Measurements from ENCODE around the gene TCF3.
"Not testable (repeated sequence)": the region's sequence is repeated elsewhere in the genome, so short reads cannot be mapped to it uniquely, and the experiment has no call there.

The TCF3 gene

DNA sequence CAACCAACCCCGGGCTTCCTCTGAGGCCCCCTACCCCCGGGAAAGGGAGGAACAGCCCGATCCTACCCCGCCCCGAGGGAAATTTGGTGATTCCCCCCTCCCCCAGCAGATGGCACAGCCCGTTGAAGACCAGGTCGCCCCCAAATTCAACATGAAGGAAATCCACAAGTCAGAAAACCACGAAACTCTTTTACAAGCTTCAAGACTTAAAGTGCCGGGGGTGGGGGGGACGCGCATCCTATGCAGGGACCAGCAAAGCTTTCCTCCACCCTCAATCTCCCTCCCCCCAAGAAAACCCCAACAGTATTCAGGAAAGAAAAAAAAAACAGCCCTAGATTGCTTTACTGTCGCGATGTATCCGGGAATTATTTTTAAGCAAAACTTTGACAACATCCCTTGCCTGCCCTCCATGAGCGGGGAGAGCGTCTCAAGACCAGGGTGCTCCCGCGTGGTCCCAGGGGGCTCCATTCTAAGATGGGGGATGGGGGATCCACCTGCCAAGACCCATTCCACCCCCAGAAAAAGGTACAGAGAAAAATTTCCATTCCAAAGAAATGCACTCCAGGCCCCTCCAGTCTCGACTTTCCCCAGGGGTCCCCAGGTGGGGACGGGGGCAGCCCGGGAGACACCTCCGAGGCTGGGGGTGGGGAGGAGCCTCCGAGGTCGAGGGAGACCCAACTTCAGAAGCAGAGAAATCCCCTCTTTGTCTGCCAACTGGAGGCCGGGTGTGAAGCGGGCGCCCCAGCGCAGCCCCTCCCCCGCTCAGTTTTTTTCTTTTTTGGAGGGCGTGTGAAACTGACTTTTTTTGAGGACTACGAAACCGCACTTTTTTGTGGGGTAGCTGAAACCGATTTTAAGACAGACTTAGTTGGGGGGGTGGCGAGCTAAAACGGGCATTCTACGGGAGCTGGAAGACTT lies 1.5 kb downstream of the TCF3 start:
- DNase-seq, result no peak

DNA sequence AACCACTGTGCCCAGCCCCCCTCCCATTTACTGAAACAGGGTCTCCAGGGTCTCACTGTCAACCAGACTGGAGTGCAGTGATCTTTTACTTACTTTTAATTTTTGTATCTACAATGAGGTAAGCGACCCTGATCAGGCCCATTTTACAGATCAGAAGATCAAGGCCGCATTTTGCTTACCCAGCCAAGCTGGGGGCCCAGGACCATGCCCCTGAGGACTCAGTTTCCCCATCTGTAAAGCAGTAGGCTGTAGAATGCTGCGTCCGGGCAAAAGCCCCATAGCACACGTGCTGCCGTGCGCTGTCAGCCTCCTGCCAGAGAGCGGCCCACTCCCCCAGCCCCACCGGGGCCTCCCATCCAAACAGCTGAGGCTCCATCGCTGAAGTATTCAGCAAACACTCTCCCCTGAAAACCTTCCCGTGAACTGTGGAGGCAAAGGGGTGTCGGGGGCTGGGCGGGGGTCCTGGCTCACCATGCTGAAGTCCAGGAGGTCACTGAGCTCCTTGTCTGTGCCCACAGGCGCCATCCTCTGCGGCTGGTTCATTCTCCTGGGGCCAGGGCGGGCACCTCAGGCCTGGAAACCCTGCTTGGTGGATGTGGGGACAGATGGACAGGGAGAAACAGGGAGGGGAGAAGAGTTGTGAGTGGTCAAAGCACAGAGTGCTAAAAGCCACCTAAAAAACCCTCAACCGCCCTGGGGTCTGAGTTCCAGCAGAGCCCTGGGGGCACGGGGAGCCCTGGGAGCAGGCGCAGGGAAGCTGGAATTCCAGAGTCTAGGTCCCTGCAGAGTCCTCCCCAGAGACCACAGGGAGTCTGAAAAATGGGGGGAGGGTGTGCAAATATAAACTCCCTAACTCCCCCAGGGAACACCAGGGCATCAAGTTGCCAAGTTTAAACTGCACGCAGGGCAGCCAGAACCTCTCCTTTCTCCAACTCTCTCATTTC lies 2.4 kb downstream of the TCF3 start:
- no peak for DNase-seq

DNA sequence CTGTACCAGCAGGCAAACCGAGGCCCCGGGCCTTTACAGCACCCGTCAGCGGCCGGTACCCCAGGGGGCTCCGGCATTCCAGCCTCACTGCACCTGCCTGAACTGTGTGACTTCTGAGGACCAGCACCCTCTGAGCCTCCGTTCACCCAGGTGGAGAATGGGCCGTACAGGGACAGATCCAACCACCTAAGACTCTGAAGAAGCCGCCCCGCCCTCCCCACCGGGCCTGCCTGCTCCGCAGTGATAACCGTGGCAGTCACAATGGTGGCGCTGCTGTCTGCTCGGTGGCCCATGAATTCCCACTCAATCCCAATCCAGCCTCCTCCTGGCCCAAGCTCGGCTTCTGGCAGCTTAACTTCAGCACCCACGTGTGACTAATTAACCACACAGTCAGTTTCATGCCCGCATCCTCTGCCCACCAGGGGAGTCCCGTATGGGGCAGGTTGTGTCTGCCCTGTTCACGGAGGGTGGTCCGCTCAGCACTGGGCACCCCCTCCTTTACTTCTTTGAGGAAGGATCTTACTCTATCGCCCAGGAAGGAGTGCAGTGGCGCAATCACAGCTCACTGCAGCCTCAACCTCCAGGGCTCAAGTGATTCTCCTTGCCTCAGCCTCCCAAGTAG lies 3.4 kb downstream of the TCF3 start:
- DNase-seq, result no peak

DNA sequence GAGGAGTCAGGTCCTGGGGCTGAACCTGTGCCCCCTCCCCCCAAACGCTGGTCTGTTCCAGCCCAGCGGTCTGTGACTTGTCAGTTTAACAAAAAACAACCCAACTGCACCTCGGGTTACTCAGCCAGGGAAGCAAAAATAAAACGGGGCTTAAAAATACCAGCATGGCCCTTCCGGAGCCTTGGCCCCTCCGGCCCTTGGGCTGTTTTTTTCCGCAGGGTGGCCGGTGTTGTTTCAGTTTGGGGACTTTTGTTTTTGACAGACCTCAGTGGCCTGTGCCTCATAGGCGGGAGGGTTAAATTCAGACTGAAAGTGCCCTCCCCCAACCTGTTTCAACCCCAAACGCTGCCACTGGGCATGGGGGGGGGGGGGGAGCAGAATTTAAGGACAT lies 4.0 kb downstream of the TCF3 start:
- no peak for DNase-seq

DNA sequence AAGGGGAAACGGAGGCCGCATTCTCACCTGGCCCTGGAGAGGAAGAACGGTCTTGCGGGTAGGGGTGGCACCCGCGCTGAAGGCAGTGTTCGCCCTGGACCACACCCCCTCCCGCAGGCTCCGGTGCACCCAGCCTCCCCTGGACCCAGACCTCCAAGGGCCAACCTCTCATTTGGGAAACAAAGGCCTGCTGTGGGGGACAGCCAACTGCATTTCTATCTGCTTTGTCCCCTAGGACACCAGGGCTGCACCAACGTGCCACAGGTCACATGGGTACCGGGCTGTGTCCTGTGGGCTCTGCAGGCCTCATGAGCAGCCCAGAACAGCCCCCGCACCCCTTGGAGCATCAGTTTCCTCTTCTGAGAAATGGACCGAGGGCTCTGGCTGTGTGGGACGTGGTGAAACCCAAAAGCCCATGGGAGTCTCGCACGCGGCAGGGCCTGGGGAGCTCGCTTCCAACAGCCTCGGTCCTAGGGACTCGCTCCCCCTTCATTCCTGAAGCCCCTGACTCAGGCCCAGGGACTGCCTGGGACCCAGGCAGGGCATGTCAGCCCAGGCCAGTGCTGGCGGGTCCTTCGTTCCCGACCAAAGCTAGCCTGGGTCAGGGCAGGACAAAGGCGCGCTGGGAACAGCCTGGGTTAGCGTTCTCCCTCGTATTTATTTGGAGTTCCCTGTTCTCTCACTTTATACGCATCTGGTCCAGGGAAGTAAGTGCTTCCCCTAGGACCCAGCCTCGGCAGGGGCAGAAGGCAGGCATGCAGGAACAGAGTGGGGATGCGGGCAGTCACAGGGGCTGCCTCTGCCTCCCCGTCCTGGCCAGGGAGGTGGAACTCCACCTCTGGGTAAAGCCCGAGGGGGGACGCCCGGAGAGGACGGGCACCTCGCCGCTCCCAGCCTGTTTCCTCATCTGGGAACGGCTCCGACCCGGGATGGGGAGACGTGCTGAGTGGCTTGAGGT lies 4.6 kb downstream of the TCF3 start:
- no peak for DNase-seq

DNA sequence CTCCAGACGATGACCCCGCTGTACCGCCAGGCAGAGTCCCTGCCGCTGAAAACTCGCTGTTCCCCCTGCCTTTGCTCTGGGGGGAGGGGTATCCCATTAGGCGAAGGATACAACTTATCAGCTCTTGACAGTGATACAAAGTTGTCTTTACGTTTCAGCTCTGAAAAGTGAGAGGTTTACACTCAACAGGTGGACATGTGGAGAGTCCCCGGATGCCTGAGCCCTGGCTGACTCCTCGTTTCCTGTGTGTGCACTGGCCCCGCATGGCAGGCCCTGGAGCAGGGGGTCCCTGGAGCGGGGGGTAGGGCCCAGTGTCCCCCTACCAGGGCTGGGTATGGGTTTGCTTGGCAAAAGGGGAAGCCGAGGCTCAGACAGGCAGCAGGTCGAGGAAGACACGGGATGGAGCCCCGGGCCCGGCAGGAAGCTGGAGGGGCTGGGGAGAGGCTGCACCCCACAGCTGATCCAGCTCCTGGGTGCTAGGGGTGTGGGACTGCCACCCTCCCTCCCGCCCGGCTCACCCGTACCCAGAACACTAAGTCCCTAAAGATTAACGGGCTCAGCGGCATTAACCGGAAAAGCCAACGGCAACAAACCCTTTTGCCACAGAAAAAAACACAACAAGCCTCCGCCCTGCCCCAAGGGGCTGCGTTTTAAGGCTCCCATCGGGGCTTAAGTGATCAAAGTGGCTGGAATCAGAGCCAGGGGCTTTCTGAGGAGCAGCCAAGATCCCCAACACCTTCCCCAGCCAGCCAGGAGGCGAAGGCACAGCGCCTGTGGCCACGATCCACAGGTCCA lies 5.6 kb downstream of the TCF3 start:
- no peak for DNase-seq

DNA sequence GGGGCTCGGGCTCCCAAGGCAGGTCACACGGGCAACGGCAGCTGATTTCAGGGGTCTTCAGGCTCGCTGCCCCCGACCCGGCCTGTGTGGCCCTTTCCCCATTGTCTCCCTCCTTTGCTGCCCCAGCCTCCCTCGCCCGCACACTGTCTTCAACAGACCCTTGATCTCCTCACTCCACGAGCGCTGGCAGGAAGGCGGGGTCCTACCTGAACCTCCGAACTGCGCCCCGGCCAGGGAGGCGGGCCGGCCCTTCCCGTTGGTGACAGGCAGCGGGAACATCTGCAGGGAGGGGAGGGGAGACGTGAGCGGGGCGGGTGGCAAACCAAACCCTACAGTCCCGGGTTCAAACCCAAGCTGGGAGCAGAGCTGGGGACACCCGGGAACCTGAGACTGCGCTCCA lies 6.3 kb downstream of the TCF3 start:
- DNase-seq, result no peak

DNA sequence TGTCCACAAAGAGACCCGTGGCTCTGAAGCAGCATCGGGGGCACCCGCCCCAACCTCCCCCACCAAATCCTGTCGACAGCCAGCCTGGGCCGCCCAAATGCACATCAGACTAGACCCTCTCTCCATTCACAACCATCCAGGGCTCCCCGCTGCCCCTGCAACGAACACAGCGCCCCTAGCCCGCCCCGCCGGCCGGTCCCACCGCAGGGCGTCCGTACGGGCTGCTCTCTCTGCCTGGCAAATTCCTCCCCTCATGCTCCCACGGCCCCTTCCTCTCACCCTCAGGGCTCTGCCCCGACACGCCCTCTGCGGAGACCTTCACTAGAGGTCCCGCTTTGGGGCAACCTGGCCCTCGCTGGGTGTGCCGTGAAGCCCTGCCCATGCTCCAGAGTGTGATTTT lies 7.1 kb downstream of the TCF3 start:
- no peak for DNase-seq

DNA sequence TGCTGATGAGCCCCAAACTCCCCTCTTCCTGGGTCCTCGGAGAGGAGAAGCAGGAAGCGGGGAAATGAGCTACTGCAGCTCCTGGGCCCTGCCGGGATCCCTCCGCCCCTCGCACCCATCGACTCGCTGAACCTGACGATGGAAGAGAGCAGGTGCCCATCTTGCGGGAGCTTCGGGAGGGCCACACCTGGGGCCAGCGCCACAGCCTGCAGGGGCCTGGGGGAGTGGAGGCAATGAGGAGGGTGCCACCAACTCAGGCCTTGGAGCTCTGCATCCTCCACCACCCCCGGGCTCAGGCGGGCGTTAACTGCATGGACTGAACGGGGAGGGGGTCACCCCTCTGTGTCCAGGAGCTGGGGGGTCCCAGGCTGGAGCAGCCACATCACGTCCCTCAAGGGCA lies 8.3 kb downstream of the TCF3 start:
- DNase-seq, result no peak

DNA sequence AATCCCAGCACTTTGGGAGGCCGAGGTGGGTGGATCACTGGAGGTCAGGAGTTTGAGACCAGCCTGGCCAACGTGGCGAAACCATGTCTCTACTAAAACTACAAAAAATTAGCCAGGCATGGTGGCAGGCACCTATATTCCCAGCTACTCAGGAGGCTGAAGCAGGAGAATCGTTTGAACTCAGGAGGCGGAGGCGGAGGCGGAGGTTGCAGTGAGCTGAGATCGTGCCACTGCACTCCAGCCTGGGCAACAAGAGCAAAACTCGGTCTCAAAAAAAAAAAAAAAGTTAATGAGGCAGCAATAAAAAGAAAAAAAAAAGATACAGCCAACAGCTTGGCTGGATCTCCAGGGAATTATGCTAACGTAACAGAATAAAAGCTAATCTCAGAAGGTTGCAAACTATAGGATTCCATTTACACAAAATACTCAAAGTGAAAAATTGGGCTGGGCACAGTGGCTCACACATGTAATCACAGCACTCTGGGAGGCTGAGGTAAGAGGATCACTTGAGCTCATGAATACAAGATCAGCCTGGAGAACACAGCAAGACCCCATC lies 11.4 kb downstream of the TCF3 start:
- not testable (repeated sequence) for DNase-seq

DNA sequence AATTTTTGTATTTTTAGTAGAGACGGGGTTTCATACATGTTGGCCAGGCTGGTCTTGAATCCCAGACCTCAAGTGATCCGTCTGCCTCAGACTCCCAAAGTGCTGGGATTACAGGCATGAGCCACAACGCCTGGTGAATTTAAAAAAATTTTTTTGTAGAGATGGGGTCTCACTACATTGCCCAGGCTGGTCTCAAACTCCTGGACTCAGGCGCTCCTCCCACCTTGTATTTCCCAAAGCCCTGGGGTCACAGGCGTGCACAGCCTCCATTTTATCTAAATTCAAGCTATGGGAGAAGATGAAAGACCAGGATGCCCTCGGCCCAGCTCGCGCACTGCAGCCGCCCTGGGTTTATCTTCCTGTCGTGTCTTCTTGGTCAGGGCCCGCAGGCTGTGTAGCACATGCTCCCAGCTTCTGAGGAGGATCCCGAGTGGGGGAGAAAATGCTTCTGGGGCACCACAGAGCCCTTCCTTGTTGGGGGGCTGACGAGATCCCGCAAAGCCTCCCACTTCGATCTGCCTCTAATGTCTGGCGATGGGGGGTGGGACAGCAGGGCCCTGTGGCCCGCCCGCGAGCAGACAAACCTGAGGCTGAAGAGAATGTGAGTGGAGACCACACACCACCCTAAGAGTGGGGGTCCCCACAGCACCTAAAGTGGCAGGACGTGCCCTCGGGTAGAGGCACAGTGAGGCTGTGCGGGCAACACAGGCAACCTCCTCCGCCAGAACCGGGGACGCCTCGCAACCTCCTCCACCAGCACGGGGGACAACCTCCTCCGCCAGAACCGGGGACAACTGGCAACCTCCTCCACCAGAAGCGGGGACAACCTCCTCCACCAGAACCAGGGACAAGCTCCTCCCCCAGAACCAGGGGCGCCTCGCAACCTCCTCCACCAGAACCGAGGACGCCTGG lies 15.8 kb downstream of the TCF3 start:
- DNase-seq, result no peak

DNA sequence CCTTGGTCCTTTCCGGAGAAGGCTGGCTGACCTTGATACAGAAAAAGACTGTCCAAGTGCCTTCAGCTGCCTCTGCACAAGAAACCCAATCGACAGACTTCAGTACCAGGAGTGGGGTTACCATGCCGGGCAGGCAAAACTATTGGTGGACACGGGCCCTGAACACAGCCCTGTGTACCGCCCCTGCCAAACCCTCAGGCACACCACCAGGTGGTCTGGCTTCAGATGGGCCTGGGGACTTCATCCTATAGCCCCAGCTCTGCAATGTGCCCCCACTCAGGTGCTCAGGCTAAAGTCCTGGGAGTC lies 17.5 kb downstream of the TCF3 start:
- no peak for DNase-seq

DNA sequence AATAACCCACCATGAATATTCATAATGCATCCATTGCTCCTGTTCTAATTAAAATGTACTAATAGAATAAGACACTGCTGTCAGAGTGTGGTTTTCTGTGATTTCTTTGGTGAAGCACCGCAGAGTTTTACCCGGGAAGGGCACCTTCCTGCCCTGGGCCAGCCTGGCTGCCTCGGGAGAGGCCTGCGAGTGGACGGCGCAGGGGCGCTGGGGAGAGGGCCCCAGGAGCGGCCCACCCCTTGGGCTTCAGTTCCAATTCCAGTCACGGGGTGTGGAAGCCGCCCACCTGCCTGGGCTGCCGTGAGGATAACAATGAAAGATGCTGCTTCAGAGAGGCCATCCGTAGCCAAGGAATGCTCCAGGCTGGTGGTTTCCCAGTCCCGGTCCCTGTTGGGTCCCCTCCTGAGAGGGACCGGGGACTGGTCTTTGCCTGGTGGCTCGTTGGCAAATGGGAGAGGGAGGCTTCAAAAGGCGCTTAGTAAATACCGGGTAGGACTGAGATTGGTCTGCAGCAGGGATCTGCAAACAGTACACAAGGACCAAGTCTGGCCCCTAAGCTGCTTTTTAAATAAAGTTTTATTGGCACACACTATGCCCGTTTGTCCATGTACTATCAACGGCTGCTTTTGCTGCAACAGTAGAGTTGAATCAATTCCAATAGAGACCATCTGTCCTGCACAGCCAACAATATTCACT lies 18.0 kb downstream of the TCF3 start:
- no peak for DNase-seq

DNA sequence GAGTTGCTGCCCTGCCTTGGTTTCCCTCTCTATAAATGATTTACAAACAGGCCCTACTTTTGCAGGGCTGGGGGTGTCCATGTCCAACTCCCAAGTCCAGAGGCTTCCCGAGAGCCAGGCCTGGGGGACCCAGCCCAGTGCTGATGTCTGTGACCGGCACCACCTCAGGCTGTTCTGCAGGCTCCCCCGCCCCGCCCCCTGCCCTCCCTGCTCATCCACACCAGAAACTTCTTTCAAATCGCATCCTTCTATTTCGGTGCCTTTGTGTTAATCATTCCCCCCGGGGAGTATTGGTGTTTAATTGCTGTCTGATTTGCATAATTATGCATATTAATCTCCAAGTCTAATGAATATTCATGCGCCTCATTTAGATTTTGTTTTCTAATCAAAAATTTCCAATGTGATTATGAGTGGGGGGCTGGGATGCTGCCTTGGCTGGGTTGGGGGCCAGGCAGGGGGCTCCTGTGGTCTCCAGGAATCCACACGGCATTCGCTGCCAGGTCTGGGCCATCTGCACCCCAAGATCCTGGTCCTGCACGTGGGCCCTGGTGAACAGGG lies 19.1 kb downstream of the TCF3 start:
- DNase-seq, result no peak

DNA sequence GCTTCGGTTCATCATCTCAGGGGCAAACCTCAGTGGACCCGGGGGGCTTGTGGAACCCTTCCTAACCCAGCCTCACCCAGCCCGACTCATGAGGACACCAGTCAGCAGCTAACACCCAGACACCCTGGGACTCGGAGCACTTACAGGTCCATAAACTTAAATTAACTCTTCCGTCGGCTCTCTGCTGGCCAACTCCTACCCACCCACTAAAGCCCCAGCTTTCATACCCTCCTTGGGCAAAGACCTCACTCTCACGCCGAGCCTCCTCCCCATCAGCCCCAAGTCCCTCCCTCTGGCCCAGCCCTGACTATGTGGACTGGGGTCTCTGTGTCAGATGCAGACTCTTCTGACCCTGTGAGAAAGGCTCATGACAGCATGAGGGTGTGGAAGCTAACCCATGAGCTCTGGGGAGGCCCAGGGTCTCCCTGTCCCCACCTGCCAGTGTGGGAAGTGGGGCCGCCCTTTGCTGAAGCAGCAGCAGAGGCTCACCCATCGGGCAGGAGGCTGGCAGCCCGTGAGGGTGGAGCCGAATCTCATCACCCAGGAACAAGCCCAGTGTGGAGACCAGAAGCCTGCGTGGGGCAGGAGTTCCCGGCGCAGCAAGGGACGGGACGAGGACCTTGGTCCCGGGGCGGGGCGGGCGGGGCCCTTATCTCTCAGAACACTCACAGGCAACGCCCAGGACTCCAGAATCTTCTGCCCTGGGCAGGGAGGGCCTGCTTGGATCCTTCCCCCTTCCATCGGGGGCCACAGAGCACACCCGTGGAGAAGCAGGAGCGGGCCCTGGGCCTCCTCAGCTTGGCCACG lies 19.8 kb downstream of the TCF3 start:
- DNase-seq, result no peak

DNA sequence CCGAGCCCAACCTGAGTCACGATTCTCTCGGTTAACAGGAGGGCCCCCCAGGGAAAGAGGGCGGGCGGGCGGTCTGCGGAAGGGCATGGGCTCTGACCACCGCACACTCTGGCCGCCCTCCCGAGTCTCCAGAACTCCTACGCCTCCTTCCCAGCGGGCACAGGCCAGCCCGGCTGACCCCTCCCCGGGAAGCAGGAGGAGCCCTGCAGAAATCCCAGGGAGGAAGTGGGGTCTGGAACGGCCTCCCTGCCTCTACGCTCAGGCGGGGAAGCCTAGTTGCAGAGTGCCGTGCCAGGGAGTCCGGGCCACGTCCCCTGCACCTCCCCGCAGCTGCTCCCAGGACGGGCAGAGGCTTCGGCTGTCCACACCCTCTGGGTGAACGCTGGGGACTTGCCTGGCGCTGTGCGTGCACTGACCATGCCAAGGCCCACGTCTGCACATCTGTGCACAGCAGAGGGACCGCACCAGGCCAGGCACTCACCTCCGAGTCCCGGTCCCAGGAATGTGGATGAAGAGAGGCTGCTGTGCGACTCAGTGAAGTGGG lies 20.8 kb downstream of the TCF3 start:
- DNase-seq, result no peak

DNA sequence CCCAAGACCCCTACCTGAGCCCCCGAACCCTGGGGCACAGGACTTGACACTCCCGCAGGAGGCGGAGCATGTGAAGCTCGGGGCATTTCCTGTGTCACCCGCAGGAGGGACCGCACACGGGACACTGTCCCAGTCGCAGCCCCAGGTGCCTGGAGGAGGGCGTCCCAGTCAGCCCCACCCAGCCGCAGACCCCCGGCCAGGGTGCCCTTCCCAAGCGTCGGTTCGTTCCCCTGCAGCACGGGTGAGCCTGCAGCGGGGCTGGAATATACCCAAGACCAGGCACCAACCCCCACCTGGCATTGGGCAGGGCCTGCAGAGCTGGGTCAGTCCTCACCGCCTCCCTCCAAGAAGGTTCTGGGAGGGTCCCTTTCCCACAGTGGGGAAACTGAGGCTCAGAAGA lies 21.6 kb downstream of the TCF3 start:
- DNase-seq, result no peak

DNA sequence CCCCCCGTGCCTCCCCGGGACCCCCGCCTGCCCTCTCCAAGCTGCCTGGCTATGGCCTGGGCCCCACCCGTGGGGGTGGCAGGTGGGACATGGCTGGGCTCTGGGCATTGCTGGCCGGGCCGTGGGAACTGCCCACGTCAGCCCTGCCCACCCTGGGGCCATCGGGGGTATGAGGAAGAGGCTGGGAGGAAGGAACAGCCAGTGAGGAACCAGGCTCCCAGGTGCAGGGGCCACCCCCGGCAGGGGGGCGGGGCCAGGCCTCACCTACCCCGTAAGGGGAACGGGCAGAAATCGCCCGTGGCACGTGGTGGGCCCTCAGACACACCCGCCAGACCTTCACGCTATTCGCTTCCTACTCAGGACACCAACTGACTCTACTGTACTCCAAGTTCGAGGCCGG lies 22.4 kb downstream of the TCF3 start:
- no peak for DNase-seq

Data from 8988T (cell line).